Stimulated activated naive CD4-positive, alpha-beta T cell treated with Interleukin-2 at 50 U/mL for 16 hours (primary cell): ENCODE results near the gene ROBO1.
"Not testable (repeated sequence)": the region's sequence is repeated elsewhere in the genome, so short reads cannot be mapped to it uniquely, and the experiment has no call there.

ENCODE experiments used
- DNase-seq: peaks from one replicate; lab custom pipeline; 2025; lab: John Stamatoyannopoulos, UW

Gene ROBO1

DNA sequence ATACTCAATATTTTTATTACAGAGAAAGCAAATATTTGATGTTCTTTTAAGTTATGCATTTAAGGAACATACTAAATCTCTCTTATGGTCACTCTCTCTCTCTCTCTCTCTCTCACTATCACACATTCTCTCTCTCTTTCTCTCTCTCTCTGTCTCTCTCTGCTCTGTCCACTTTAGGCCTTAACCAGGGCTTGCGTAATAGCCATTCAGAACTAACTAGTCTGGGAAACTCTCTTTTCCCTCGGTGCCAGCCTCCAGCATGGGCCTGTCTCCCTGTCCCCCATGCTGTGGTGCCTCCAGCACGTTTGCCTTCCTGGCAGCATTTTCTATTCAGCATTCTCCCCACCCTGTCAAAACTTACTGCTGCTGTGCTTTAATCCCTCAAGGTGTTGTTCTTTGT, 389.7 kb downstream of the ROBO1 start:
- no peak for DNase-seq

DNA sequence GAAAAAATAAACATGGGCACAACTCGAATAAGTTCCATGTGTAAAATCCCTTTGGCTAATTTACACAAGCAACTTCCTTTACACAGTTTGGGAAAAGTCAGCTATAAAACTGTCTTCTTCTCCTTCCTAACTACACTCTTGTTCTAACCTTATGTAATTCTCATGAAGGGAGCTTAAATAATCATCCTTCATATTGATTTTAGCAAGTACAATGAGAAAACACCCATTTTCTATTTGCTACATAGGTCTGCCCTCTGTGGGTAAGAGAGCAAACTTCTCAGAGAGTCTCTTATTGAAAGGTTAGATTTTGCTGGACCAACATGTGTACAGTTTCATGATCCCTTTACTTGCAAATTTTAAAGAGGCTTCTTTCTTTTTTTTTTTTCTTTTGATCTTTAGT, 398.5 kb downstream of the ROBO1 start:
- DNase-seq = no peak

DNA sequence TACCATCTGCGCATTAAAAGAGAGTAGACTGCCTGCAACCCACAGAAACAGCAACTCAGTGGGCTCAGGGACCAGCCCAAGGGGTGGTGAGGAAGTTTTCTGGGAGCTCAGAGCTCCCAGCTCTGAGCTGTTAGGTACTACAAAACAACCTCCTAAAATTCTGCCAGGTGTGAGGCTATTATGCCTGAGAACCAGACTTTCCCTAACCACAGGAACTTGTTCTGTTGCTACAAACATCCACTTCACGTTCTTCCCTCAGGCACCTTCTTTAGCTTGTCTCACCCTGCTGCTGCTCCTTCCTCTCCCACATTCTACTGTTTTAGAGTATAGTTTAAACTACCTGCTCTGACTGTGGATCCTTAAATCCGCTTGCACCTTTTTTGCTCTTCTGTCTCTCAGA, 399.4 kb downstream of the ROBO1 start:
- no peak for DNase-seq

DNA sequence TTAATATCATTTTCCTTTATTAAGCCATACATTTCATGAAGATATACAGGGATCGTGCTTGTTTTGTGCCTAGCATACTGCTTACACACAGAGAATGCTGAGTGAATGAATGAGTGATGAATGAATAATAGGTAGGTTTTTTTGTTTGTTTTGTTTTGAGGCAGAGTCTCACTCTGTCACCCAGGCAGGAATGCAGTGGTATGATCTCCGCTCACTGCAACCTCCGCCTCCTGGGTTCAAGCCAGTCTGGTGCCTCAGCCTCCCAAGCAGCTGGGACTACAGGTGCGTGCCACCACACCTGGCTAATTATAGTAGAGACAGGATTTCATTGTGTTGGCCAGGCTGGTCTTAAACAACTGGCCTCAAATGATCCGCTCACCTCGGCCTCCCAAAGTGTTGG, 400.0 kb downstream of the ROBO1 start:
- DNase-seq = no peak

DNA sequence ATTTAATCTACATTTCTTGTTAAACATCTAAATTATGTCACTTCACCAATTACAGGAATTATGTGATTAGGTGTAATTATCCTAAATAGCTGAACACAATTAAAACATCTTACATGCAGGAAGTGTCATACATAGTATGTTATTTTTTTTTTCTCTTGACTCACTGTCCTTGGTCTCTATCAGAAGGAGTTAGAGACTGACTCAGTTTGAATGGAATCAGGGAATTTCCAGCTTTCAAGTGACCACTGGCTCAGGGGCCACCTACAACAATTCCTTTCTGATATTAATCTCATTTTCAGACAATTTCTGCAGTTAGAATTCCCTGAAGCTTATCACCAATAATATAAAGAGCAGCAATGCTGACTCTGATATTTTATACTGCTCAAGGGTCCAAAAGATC, 400.7 kb downstream of the ROBO1 start:
- no peak for DNase-seq

DNA sequence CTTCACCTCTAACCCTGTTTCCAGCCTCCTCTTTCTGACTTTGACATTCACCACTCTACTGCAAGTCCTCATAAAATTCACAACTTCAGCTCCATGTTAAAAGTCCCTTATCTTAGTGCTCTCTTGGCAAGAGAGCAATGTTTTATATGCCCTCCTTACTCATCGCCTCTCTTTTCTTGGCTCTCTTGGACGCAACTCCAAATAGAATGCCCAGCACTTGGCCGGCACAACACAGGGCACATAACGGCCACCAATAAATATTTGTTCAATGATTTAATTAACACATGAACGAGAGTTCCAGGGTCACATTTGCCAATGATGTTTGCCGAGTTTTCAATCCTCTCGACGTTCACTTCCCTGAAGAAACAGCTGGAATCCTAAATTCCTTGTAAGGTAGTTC, 401.4 kb downstream of the ROBO1 start:
- DNase-seq = no peak

DNA sequence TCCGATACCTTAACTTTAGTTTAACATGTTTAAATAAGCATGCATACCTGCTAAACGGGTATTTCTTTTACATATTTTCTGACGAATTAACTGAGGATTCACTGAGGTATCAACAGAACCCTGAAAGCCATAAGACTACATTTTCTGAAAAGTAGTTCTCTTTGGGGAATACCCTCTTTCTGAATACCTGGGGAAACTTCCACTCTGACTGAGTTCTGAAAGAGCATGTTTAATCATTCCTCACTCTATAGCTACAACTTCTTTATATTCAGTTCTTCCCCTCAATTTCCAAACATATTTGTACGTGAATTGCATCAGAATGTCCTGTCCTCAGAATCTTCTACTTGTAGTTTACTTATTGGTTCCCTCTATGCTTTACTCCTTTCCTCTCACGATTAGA, 403.0 kb downstream of the ROBO1 start:
- DNase-seq = no peak

DNA sequence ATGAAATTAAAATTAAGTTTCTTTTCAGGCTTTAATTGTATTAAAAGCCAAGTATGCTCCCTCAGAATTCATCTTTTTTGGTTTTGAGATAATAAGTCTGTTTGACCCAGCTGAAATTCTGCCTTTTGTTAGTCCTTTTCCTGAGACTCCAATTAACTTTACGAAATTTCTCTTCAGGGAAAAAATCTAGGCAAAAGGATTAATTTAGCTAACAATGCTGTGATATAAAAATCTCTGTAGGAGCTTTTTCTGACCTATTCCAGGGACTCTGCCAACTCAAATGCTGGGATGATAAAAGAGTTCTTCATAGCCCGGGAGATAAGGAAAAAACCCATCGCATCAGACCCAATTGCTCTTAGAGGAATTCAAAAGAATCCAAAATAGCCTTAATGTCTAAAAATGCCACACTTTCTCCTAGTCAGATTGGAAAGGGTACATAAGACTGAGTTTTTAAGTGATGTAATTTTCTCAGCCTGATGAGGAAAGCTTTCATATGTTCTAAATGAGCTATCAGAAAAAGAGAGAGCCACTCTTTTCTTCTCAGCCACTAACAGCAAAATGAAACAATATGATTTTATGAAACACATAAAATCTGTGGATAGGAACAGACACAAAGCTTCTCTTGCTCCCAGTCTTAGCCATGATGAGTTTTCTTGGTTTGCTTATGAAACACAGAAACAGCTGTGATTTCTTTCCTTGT, 405.1 kb downstream of the ROBO1 start:
- DNase-seq = no peak

DNA sequence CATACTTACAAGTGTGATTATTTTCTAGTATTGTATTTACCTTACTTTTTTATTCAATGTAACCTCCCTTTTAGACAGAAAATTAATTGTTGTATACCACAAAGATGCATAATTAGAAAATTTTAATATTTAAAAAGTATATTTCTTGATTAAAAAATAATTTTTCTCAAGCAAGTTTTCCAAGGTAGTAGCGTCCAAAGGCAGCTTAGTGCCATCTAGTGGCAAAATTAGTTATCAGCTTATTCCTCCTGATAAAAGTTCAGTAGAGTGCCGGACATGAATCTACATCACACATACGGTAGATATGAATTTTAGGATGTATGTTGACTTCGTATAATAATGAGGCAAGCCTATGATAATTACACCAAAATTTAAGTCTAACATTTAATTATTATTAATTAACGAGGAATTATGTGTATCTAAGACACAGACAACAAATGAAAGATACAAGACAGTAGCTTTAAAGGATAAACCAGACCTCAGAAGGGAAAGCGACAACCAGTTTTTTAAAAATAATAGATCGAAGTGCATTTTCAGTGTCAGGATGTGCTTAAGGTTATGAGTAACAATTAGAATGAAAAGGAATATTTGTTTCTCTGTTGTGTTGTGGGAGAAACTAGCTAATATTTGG, 405.9 kb downstream of the ROBO1 start:
- no peak for DNase-seq

DNA sequence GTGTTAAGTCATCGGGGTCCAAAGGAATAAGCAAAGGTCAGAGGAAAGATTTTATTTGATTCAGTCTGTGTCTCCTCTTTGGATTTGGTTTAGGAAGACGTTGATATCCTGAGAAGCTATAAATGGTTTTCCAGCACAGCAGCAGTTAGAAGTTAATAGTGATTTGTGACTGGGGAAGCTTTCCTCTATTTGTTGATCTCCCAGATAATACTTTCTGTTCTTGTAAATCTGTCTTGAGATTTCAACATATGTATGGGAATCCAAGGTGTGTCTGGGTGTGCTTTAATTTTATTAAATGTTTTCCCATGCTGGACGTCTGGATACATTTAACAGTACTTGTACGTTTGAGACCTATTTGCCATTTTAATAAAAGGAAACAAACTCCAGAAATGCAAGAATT, 409.5 kb downstream of the ROBO1 start:
- DNase-seq = no peak

DNA sequence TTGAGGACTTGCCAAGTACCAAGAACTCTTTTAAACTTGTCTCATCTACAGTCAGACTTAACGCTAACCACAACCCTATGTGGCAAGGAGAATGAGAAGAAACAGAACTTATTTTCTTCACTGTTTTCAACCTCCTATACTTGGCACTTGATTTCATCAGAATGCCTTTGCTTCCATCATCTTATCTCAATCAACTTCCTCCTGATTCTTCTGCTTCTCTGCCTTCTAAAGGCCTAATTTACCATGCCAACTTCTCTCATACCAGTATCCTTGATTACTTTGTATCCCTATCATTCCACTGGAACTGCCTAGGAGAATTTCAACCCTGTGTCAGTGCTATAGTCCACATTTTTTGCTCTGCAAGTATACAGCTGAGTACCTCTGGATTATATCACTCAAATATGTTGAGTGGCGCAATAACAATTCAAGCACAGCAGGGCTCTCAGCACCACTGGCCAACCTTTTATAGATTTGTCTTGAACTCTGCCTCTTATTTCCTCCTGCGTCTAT, 413.6 kb downstream of the ROBO1 start:
- no peak for DNase-seq

DNA sequence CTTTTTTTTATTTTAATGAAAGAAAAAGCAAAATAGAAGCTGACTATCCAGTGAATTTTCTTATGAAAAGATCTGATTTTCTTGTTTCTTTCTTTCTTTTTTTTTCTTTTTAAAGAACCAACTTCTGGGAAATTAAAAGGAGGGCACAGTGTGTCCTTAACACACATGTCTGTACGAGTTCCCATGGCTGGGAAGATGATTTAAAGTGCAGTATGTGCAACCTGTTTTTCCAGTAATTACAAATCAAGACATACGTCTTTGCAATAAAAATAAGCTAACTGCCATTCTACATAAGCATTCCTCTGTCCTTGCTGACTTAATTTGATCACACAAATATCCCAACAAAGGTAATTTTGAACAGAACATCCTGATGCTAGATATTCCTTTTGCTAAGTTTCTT, 416.1 kb downstream of the ROBO1 start:
- DNase-seq = no peak

DNA sequence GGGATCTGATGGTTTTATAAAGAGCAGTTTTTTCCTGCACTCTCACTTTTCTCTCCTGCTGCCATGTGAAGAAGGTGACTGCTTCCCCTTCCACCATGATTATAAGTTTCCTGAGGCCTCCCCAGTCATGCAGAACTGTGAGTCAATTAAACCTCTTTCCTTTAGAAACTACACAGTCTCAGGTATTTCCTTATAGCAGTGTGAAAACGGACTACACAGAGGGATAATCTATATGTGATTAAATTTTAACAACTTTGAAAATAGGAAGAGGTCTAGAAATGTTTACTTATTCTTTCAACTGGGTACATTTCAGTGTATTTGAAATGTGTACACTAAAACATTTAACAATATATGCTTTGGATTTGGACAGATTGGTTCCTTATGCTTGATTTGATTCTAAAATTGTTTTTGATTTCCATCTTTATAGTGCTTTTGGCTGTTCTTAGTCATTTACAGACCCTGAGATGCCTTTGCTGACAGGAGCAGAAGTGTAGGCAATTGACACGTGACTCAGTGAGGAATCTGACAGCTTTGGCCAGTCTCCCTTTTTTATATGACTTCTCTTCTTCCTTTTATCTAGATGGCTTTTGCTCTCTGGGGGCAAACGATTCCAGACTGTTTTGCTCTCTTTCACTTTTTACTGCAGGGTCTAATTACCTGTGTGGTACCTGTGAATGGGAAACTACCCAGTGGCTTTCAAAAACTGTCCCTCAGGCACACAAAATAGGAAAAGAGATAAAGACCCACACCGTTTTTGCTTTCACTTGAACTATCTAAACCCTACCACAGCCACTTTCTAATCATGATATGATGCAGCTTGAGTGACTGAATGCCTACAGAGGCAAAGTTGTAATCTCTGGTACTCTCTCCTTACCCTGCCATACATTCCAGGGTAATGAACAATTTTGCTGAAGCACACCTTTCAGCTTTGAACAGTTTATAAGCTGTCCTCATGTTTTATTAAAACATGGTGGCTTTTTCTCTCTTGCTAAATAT, 422.6 kb downstream of the ROBO1 start:
- DNase-seq = no peak

DNA sequence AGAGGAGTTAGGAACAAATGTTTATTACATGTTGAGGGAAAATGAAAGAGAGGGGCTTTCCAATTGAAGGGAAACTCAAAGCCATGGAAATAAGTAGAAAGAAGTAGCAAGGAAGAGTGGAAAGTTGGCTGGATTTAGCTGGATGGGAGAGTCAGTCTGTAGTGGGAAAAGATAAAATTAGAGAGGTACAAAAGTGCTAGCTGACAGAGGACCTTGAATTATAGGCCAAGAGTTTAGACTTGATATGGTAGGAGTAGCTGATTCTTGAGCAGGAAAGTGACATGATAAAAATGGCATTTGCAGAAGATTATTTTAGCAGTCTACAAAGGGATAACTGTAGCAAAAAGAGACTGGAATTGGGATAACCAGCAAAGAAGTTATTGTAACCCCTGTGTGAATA, 425.8 kb downstream of the ROBO1 start:
- no peak for DNase-seq

DNA sequence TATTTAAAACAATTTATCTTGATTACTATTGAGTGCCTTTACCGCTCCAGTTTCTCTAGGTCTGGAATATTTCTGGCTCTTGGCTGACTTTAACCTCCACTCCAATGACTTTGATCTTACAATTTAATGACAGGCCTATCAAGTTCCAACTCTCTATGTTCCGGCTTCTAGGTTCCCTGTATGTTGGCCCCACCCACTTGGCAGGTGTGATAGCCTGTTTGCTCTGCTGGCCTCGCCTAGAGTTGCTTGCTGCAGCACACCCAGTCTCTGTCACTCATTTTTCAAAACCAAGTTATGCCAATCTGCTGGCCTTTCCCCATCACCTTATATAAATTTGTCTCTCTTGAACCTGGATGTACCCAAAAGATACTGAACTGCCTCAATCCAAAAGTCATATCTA, 428.0 kb downstream of the ROBO1 start:
- DNase-seq = no peak

DNA sequence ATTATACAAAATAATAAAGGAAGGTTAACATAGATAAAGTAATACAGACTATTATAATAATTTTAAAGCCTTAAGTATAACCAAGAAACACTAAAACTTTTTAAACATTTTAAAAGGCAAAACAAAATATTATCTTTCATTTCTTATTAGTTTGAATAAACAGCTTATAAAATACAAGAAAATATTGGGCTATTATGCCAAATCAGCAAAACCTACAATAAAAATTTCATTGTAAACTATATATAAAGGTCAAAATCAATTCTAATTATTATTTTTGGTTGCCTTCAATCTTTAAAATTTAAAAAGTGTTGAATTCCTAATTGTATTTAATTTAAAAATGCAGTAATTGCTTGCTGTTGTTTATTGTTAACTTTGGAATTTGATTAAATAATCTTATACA, 430.0 kb downstream of the ROBO1 start:
- DNase-seq = no peak

DNA sequence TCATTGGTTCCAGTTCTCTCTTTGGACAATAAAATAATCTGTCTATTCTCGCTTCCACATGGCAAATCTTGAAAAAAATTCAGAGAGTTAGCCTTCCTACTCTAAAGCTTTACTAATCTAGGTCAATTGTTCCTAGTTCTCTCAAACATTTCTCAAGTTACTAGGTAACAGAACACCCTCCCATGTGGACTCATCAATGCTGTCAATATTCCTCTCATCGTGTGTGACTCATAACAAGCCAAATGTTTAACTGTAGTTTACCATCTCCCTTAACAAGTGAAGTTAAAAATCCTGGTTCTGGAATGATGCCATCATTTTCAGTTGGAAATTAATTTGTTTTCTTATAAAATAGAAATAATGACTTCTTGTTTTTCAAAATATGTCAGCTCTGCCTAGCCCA, 438.6 kb downstream of the ROBO1 start:
- DNase-seq = no peak

DNA sequence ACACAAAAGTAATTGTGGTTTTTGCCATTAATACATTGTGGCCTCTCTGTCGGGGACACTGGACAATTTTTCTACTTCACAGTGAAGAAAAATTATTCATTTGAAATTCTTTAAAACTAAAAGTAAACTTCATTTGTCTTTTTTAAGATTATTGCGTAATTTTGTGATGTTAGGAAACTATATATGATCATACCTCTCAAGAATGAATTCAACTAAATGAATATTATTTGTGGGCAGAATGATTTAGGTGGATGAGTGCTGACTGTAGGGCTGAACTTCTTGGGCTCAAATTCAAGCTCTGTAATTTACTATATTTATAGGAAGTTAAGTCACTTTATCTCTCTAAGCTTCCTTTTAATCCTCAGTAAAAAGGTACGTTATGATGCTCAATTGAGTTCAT, 441.2 kb downstream of the ROBO1 start:
- DNase-seq = no peak

DNA sequence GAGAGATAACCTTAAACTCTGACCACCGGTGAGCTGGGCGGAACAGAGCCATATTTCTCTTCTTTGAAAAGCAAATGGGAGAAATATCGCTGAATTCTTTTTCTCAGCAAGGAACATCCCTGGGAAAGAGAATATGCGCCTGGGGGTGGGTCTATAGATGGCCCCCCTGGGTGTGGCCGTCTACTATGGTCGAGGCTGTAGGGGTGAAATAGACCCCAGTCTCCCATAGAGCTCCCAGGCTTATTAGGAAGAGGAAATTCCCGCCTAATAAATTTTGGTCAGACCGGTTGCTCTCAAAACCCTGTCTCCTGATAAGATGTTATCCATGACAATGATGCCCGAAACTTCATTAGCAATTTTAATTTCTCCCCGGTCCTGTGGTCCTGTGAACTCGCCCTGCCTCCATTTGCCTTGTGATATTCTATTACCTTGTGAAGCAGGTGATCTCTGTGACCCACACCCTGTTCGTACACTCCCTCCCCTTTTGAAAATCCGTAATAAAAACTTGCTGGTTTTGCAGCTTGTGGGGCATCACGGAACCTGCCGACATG, 441.9 kb downstream of the ROBO1 start:
- DNase-seq = not testable (repeated sequence)

DNA sequence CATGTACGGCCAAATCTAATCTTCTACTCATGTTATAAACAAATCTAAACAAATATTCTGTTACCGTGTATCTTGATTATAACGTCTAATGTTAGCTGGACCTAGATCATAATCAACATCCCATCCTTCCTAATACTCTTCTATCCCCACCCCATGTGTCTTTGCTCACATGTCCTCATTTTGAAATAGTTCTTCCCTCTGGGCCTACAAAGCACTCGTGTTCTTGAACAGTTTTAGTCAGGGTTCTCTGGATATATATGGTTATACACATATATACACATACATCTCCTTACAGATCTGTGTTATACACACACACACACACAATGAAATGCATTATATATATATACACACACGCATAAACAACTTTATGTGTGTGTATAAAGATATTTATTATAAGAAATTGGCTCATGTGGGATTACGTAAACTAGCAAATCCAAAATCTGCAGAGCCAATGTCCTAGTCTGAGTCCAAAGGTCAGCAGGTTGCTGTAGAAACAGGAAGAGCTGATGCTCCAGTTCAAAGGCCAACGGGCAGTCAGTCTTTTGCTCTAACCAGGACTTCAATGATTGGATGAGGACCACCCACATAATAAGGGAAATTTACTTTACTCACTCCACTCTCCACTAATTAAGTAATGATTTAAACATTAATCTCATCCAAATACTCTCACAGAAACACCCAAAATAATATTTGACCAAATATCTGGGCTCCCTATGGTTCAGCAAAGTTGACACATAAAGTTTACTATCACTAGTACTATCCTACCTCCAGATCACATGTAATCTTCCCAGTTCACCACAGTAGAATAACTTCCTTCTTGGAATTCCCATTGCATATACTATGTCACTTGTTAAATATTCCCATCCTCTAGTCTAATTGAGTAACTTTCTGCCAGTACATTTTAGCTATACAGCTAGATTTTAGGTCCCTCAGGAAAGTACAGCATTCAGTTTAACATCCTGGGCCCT, 450.0 kb downstream of the ROBO1 start:
- no peak for DNase-seq

DNA sequence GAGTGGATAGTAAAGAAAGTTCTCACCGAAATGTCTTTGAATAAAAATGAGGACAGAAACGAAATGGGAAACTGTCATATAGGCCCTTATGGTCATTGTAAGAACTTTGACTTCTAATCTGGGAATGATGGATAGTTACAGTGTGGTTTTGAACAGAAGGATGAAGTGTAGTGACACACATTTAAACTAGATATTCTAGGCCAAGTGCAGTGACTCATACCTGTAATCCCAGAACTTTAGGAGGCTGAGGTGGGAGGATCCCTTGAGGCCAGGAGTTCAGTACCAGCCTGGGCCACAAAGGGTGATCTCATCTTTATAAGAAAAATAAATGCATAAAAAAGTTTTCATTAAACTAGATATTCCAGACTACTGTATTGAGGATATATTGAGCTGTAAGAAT, 452.8 kb downstream of the ROBO1 start:
- no peak for DNase-seq
